ENCODE measurements around the gene DCAF8L2.

DCAF8L2 gene

DNA sequence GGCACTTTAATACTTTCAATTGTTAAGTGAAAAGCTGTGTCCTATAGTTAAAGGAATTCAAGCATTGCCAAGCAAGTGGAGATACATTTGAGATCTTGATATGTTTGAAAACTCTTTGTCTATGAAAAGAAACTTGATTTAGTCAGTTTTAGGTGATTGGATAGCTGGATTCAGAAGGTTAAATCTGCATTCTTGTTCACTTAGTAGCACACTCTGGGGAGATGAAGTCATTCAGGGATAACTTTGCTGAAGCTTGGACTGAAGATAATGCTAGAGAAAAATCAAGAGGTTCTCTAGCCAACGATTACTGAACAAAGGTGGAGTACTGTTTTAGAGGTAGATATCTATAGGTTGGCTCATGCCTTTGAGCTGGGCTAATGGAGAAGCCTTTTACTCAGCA is 90.6 kb downstream of the DCAF8L2 start:
- H3K27ac ChIP-seq (ENCODE audit: extremely low read depth, low read depth, low read length): no peak overlapping the region
- POLR2A ChIA-PET: no interaction called here
- H3K4me1 ChIP-seq (ENCODE audit: control insufficient read depth, insufficient read depth, low read length): no peaks in the 10 kb centered on the region
- CTCF ChIA-PET: no interaction called here
- H3K36me3 ChIP-seq (ENCODE audit: control insufficient read depth in 2 of 2, insufficient read depth in 1 of 2, low read length in 2 of 2): no peaks in the 10 kb centered on the region
- H3K9me3 ChIP-seq (ENCODE audit: control insufficient read depth, insufficient read depth, low read depth, low read length): no peaks in the 10 kb centered on the region
- H3K4me3 ChIP-seq (ENCODE audit: low read depth, low read length): no peak overlapping the region
- TF ChIP-seq, protein P1, sequence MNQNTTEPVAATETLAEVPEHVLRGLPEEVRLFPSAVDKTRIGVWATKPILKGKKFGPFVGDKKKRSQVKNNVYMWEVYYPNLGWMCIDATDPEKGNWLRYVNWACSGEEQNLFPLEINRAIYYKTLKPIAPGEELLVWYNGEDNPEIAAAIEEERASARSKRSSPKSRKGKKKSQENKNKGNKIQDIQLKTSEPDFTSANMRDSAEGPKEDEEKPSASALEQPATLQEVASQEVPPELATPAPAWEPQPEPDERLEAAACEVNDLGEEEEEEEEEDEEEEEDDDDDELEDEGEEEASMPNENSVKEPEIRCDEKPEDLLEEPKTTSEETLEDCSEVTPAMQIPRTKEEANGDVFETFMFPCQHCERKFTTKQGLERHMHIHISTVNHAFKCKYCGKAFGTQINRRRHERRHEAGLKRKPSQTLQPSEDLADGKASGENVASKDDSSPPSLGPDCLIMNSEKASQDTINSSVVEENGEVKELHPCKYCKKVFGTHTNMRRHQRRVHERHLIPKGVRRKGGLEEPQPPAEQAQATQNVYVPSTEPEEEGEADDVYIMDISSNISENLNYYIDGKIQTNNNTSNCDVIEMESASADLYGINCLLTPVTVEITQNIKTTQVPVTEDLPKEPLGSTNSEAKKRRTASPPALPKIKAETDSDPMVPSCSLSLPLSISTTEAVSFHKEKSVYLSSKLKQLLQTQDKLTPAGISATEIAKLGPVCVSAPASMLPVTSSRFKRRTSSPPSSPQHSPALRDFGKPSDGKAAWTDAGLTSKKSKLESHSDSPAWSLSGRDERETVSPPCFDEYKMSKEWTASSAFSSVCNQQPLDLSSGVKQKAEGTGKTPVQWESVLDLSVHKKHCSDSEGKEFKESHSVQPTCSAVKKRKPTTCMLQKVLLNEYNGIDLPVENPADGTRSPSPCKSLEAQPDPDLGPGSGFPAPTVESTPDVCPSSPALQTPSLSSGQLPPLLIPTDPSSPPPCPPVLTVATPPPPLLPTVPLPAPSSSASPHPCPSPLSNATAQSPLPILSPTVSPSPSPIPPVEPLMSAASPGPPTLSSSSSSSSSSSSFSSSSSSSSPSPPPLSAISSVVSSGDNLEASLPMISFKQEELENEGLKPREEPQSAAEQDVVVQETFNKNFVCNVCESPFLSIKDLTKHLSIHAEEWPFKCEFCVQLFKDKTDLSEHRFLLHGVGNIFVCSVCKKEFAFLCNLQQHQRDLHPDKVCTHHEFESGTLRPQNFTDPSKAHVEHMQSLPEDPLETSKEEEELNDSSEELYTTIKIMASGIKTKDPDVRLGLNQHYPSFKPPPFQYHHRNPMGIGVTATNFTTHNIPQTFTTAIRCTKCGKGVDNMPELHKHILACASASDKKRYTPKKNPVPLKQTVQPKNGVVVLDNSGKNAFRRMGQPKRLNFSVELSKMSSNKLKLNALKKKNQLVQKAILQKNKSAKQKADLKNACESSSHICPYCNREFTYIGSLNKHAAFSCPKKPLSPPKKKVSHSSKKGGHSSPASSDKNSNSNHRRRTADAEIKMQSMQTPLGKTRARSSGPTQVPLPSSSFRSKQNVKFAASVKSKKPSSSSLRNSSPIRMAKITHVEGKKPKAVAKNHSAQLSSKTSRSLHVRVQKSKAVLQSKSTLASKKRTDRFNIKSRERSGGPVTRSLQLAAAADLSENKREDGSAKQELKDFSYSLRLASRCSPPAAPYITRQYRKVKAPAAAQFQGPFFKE (tag by site-specific recombination; IDR thresholded peaks at IDR 0.05; ENCODE audit: borderline replicate concordance): no peak
- TF ChIP-seq ZNF239 (tag by site-specific recombination; IDR thresholded peaks at IDR 0.05) (no peak), ZNF548 (tag by site-specific recombination; IDR thresholded peaks at IDR 0.05) (no peak), ZNF274 (IDR thresholded peaks at IDR 0.05; ENCODE audit: low read length) (no peak), ZNF274 (tag by site-specific recombination; IDR thresholded peaks at IDR 0.05; ENCODE audit: borderline replicate concordance) (no peak), ZNF114 (tag by site-specific recombination; IDR thresholded peaks at IDR 0.05) (no peak), ZNF133 (tag by site-specific recombination; IDR thresholded peaks at IDR 0.05) (no peak), ZNF138 (tag by site-specific recombination; IDR thresholded peaks at IDR 0.05; ENCODE audit: borderline replicate concordance) (no peak), MYNN (tag by site-specific recombination; IDR thresholded peaks at IDR 0.05; ENCODE audit: borderline replicate concordance) (no peak), ZNF791 (tag by site-specific recombination; IDR thresholded peaks at IDR 0.05) (no peak), ZNF248 (tag by site-specific recombination; IDR thresholded peaks at IDR 0.05) (no peak), ZFHX2 (tag by site-specific recombination; conservative IDR thresholded peaks at IDR 0.05) (no peak), ZNF335 (tag by site-specific recombination; conservative IDR thresholded peaks at IDR 0.05) (no peak), ZNF658 (tag by site-specific recombination; IDR thresholded peaks at IDR 0.05) (no peak), MEIS1 (CRISPR knock-in tag; IDR thresholded peaks at IDR 0.05; ENCODE audit: borderline replicate concordance) (no peak)
- TF ChIP-seq, protein P2, sequence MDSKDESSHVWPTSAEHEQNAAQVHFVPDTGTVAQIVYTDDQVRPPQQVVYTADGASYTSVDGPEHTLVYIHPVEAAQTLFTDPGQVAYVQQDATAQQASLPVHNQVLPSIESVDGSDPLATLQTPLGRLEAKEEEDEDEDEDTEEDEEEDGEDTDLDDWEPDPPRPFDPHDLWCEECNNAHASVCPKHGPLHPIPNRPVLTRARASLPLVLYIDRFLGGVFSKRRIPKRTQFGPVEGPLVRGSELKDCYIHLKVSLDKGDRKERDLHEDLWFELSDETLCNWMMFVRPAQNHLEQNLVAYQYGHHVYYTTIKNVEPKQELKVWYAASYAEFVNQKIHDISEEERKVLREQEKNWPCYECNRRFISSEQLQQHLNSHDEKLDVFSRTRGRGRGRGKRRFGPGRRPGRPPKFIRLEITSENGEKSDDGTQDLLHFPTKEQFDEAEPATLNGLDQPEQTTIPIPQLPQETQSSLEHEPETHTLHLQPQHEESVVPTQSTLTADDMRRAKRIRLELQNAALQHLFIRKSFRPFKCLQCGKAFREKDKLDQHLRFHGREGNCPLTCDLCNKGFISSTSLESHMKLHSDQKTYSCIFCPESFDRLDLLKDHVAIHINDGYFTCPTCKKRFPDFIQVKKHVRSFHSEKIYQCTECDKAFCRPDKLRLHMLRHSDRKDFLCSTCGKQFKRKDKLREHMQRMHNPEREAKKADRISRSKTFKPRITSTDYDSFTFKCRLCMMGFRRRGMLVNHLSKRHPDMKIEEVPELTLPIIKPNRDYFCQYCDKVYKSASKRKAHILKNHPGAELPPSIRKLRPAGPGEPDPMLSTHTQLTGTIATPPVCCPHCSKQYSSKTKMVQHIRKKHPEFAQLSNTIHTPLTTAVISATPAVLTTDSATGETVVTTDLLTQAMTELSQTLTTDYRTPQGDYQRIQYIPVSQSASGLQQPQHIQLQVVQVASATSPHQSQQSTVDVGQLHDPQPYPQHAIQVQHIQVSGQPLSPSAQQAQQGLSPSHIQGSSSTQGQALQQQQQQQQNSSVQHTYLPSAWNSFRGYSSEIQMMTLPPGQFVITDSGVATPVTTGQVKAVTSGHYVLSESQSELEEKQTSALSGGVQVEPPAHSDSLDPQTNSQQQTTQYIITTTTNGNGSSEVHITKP (tag by site-specific recombination; IDR thresholded peaks at IDR 0.05): no peak
- TF ChIP-seq, protein P3, sequence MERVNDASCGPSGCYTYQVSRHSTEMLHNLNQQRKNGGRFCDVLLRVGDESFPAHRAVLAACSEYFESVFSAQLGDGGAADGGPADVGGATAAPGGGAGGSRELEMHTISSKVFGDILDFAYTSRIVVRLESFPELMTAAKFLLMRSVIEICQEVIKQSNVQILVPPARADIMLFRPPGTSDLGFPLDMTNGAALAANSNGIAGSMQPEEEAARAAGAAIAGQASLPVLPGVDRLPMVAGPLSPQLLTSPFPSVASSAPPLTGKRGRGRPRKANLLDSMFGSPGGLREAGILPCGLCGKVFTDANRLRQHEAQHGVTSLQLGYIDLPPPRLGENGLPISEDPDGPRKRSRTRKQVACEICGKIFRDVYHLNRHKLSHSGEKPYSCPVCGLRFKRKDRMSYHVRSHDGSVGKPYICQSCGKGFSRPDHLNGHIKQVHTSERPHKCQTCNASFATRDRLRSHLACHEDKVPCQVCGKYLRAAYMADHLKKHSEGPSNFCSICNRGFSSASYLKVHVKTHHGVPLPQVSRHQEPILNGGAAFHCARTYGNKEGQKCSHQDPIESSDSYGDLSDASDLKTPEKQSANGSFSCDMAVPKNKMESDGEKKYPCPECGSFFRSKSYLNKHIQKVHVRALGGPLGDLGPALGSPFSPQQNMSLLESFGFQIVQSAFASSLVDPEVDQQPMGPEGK (tag by site-specific recombination; IDR thresholded peaks at IDR 0.05): no peak

Data from HEK293 (cell line).